Measurements from ENCODE around the gene VPS37B. TPM values are rescaled to one million over a fixed set of nuclear protein-coding genes. Genes with fewer than 3 reads are reported as not detected.

The VPS37B gene
- total and polyA plus RNA-seq, 2 of the 8 experiments (the other 6 are each of a cell fraction or from before 2014, with no cell fraction given): 11.9 to 15.7 TPM

- Histone ChIP-seq H2BK120ac (replicated peaks; ENCODE audit: low read depth, low read length) (no peak overlapping the region), H4K5ac (ENCODE audit: insufficient read length, low read depth, low read length) (no peak overlapping the region), H3K9me3 (ENCODE audit: insufficient read depth in 2 of 2, low read depth in 1 of 2, low read length in 1 of 2) (no peaks in the 10 kb centered on the region), H2BK5ac (ENCODE audit: low read depth, low read length) (no peak overlapping the region), H2AFZ (ENCODE audit: low read length) (no peak overlapping the region), H2BK12ac (ENCODE audit: low read depth, low read length) (no peak overlapping the region), H3K36me3 (ENCODE audit: control insufficient read depth in 2 of 4, insufficient read depth in 4 of 4, low read length in 3 of 4) (no peaks in the 10 kb centered on the region), H3K9ac (replicated peaks in 1 of 4; ENCODE audit: extremely low read depth in 1 of 4, low read depth in 3 of 4, low read length in 3 of 4) (no peak overlapping the region), H3K23me2 (ENCODE audit: low read depth, low read length) (no peaks in the 10 kb centered on the region), H2AK5ac (ENCODE audit: low read depth, low read length) (no peak overlapping the region), H3K27ac (ENCODE audit: low read depth, low read length) (no peak overlapping the region), H3K23ac (ENCODE audit: insufficient read length) (no peak overlapping the region), H3K18ac (ENCODE audit: extremely low read depth, low read length) (no peak overlapping the region), H3K4me1 (replicated peaks in 1 of 4; ENCODE audit: control insufficient read depth in 3 of 4, insufficient read depth in 4 of 4, low read length in 3 of 4) (peaks cover 0 to 8% (median 2%) of the 10 kb centered on the region in 4 experiments; a peak in 3 of 7 replicates), H3K4ac (replicated peaks; ENCODE audit: insufficient read length, low read depth, low read length) (no peak overlapping the region), H3K4me2 (ENCODE audit: insufficient read depth in 1 of 2, low read depth in 2 of 2, low read length in 2 of 2) (no peak overlapping the region), H3K4me3 (ENCODE audit: extremely low read depth in 1 of 4, insufficient read depth in 2 of 4, low read depth in 3 of 4, low read length in 4 of 4) (no peak overlapping the region), H3K56ac (replicated peaks; ENCODE audit: insufficient read length, low read depth, low read length) (no peak overlapping the region), H4K20me1 (replicated peaks in 1 of 2; ENCODE audit: control insufficient read depth in 1 of 2, insufficient read depth in 2 of 2, low read length in 2 of 2) (no peaks in the 10 kb centered on the region), H3K14ac (ENCODE audit: insufficient read length) (no peak overlapping the region), H3K79me2 (ENCODE audit: control insufficient read depth in 1 of 2, insufficient read depth in 2 of 2, low read length in 2 of 2) (no peaks in the 10 kb centered on the region), H4K91ac (replicated peaks; ENCODE audit: insufficient read length, low read length) (no peak overlapping the region), H3K79me1 (ENCODE audit: low read depth, low read length) (no peaks in the 10 kb centered on the region), H2BK20ac (ENCODE audit: low read length) (no peak overlapping the region), H3K27me3 (replicated peaks in 1 of 4; ENCODE audit: control insufficient read depth in 3 of 4, extremely low read depth in 1 of 4, insufficient read depth in 3 of 4, low read length in 3 of 4) (no peaks in the 10 kb centered on the region), H4K8ac (ENCODE audit: extremely low read depth, insufficient read depth, low read length) (no peak overlapping the region), H2BK15ac (ENCODE audit: low read length) (no peak overlapping the region)
- WGBS, 2 experiments (ENCODE audit: extremely low coverage in 1 of 2, insufficient coverage in 1 of 2, insufficient read length in 1 of 2, insufficient replicate concordance in 2 of 2, low coverage in 1 of 2, low lambda C conversion rate in 2 of 2, missing lambda C conversion rate in 1 of 2): 61% methylated on average over 10 of the region's 10 CpGs; no CpG with 5 or more reads in 1 of the 2 experiments
- TF ChIP-seq SP1 (IDR thresholded peaks at IDR 0.05; ENCODE audit: low read depth, low read length) (no peak), TEAD4 (IDR thresholded peaks at IDR 0.05; ENCODE audit: low read depth, low read length) (no peak), POLR2AphosphoS5 (IDR thresholded peaks at IDR 0.05; ENCODE audit: low read depth, low read length) (no peak), SRF (IDR thresholded peaks at IDR 0.05; ENCODE audit: low read depth, low read length) (no peak)
- no peak for FAIRE-seq
- POLR2A ChIA-PET (ENCODE audit: partially characterized antibody): no interaction called here
- no peak for DNase-seq (ENCODE audit: low read depth in 1 of 2, low spot score in 2 of 2)
- CTCF ChIA-PET (ENCODE audit: partially characterized antibody): interaction anchor here (0.7 to 1.1 kb wide), 2 partner anchors 36 to 160 kb away, joined by 3 read pairs; no protein-coding TSS in a partner anchor
Observed at GRCh38 chr12:122902854-122903692, 7.1 kb upstream of the VPS37B start.

Measured in H1 (cell line).